Cardiac fibroblast (primary cell): Measurements from ENCODE around the gene SKP1.
"Not testable (repeated sequence)": the region's sequence is repeated elsewhere in the genome, so short reads cannot be mapped to it uniquely, and the experiment has no call there.

Source experiments
- DNase-seq, 2 donors: peaks; one replicate each; pipeline versions ENCODE4 v3.0.0 to v3.0.0-alpha.2; 2010; ENCODE audit warnings: low read depth in 2 of 2
- H3K4me3 ChIP-seq, 2 donors: replicated peaks in 1 of 2; 1 replicate in 1 of 2; 2 replicates in 1 of 2; pipeline ENCODE4 v1.5.1; 2011; ENCODE audit warnings: low read depth in 2 of 2, low read length in 2 of 2, mild to moderate bottlenecking in 2 of 2, moderate library complexity in 1 of 2
- CTCF ChIP-seq: IDR thresholded peaks from one replicate; pipeline ENCODE4 v1.5.1; 2011; ENCODE audit warnings: low read depth, mild to moderate bottlenecking, low read length, inconsistent platforms

Gene SKP1

DNA sequence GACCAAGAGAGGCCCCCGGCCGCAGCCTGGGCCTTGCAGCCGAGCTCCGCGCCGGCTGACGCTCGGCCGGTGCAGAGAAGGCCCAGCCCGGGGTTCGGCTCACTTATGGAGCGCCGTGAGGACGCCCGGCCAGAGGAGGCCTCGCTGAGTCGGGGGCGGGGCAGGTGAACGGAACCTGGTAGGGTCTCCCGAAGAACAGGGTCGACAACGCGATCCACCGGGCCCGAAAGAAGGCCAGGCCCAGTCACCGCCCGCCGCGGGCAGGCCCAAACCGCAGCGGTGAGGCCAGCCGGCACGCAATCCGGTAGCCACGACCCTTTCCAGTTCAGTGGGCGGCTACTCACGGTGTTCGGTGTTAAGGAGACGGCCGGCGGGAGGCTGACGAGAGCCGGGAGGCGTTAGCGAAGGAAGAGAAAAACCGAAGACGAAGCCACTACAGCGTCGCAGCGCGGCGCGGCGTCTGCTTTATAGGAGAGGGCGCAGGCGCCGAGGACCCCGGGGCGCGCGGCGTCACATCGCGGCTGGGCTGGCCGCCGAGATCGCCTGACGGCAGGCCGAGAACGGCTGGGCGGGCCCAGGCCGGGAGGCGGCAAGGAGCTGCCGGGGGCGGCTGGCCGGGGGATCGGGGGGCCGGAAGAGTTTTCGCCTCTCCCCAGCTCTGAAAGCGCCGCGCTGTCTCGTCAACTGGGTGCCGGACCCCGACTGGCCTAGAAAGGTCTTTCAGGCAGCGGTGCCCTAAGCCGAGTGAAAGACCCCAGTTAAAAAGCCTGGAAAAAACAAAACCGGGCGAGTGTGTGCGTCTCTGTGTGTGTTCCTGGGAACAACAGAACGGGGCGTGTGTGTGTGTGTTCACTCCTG lies at the start of gene SKP1:
Gene SKP1 (minus strand): TSS at position 440 of the 858 bp plus-strand sequence. CDS start 2,928 bp downstream, outside the sequence.
- no peak for TF ChIP-seq CTCF
- peak; percentile 83 to 85 for DNase-seq
- peak within 1 kb of the TSS; percentile 86 to 94 for H3K4me3 ChIP-seq

DNA sequence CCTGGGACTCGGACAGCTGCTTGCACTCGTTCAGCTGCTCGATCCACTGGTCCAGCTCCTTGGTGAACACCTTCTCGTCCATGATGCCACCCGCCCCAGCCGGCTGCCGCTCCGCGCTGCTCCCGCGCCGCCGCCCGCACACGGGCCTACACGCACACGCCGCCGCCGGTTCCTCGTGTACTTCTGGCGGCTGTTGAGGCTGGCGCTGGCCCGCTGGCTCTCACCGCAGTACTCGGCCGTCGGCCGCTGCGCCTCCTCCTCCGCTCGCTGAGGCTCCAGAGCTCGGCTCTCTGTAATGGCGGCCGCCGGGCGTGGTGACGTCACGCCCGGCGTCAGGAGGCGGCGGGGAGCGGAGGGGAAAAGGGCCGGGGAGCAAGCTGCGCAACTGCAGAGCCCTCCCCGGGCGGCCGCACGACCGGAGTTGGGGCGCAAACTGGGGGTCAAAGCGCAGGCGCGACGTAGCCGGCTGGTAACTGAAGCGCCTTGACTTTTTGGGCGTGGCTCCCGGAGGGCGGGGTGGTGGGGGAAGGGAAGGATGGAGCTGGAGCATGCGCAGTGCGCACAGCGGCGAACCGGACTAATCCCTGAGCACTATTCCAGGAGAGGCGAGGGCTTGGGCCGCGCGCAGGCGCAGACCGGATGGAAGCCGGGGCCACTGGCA lies 49.2 kb upstream of the SKP1 start, which contains the start of gene PPP2CA:
Gene PPP2CA (minus strand): TSS at position 294 of the 661 bp plus-strand sequence. CDS start 212 bp downstream, at position 82.
- TF ChIP-seq CTCF: no peak
- peak; percentile 99 for DNase-seq
- peak within 1 kb of the TSS; percentile 79 to 94 for H3K4me3 ChIP-seq

GRCh38 chr5:134224888-134225779 lies 48.4 kb upstream of the SKP1 start:
- DNase-seq: peak; percentile 63 to 82
- no peak for TF ChIP-seq CTCF
- peak overlapping the region; percentile 79 to 94 for H3K4me3 ChIP-seq

GRCh38 chr5:134223406-134224248 lies 46.9 kb upstream of the SKP1 start:
- H3K4me3 ChIP-seq: peak overlapping the region; percentile 79 to 94
- TF ChIP-seq CTCF: no peak
- peak; percentile 23 to 51 for DNase-seq

DNA sequence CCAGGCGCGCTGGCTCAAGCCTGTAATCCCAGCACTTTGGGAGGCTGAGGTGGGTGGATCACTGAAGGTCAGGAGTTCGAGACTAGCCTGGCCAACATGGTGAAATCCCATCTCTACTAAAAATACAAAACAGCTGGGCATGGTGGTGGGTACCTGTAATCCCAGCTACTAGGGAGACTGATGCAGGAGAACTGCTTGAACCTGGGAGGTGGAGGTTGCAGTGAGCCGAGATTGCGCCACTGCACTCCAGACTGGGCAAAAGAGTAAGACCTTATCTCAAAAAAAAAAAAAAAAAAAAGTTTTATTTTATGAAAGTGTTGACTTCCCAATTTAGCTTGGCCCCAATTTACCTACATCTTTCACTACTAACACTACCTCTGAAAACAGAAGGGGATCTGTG lies 44.9 kb upstream of the SKP1 start:
- H3K4me3 ChIP-seq, DNase-seq: not testable (repeated sequence)

DNA sequence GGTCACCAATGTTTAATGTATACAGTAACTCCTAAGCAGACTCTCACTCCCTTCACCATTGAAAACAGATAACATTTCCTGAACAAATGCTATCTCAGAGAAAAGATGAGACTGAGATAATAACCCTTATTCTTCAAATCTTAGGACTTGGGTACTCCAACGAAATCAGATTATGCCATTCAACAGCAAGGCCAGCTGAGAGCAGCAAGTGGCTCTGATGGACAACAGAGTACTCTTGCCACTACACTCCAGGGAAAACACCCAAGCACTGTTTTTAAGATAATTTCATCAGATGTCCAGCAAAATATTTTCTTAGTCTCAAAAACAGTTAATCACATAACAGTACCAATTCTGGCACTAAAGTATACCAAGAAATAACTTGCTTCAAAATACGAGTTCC lies 39.0 kb upstream of the SKP1 start:
- no peak for DNase-seq
- no peak for TF ChIP-seq CTCF
- H3K4me3 ChIP-seq: no peak overlapping the region

- DNase-seq: peak; percentile 42 to 75
- H3K4me3 ChIP-seq: not testable (repeated sequence)
These were observed 34.7 kb upstream of the SKP1 start for GRCh38 chr5:134211263-134212031.
